DOHH2 (cell line): ENCODE measurements around the gene HORMAD2.
A peak's percentile ranks its signal among the peaks of the same experiment; 100 is the strongest.
"Not testable (repeated sequence)": the region's sequence is repeated elsewhere in the genome, so short reads cannot be mapped to it uniquely, and the experiment has no call there.

Experiments used
- H3F3A ChIP-seq: fragments of 200-600 bp; sonication (generic), shearing (Covaris generic); 2 replicates; pipeline ENCODE4 v1.6.0; 2016; ENCODE audit warnings: antibody characterized with exemption, mild to moderate bottlenecking; ENCODE audit not compliant: control insufficient read depth, insufficient read depth
- H3K27ac ChIP-seq: fragments of 200-600 bp; sonication (generic); 2 replicates; pipeline ENCODE4 v1.5.1; 2014; ENCODE audit warnings: low read depth, mild to moderate bottlenecking, low read length, moderate library complexity
- H3K27me3 ChIP-seq: fragments of 200-600 bp; sonication (generic); 2 replicates; pipeline ENCODE4 v1.6.1; 2014; ENCODE audit warnings: mild to moderate bottlenecking, low read length, mixed read lengths; ENCODE audit not compliant: control insufficient read depth
- H3K36me3 ChIP-seq: fragments of 200-600 bp; sonication (generic); 2 replicates; pipeline ENCODE4 v1.6.1; 2014; ENCODE audit warnings: mild to moderate bottlenecking, low read length, moderate library complexity, mixed read lengths; ENCODE audit not compliant: control insufficient read depth
- H3K4me1 ChIP-seq: fragments of 200-600 bp; sonication (generic); 2 replicates; pipeline ENCODE4 v1.6.1; 2014; ENCODE audit warnings: mild to moderate bottlenecking, low read length, mixed read lengths; ENCODE audit not compliant: control insufficient read depth
- H3K4me2 ChIP-seq: fragments of 200-600 bp; sonication (generic); 2 replicates; pipeline ENCODE4 v1.6.0; 2014; ENCODE audit warnings: mild to moderate bottlenecking, low read length, moderate library complexity
- H3K4me3 ChIP-seq: fragments of 200-600 bp; sonication (generic); 2 replicates; pipeline ENCODE4 v1.5.1; 2014; ENCODE audit warnings: mild to moderate bottlenecking, low read length, mixed read lengths
- H3K79me2 ChIP-seq: fragments of 200-600 bp; sonication (generic); 2 replicates; pipeline ENCODE4 v1.6.1; 2014; ENCODE audit warnings: mild to moderate bottlenecking, low read length, mixed read lengths; ENCODE audit not compliant: control insufficient read depth
- H3K9me2 ChIP-seq: fragments of 200-600 bp; sonication (generic); replicated peaks from 2 replicates; pipeline ENCODE4 v1.6.1; 2014; ENCODE audit warnings: mild to moderate bottlenecking, low read length, mixed read lengths; ENCODE audit not compliant: control insufficient read depth
- H3K9me3 ChIP-seq: fragments of 200-600 bp; sonication (generic); 2 replicates; pipeline ENCODE4 v1.6.1; 2014; ENCODE audit warnings: antibody characterized with exemption, low read length, mixed read lengths; ENCODE audit not compliant: control insufficient read depth, insufficient read depth
- H4K20me1 ChIP-seq: fragments of 200-600 bp; sonication (generic); 2 replicates; pipeline ENCODE4 v1.6.0; 2014; ENCODE audit warnings: low read depth, mild to moderate bottlenecking, antibody characterized with exemption, low read length, moderate library complexity; ENCODE audit not compliant: control insufficient read depth, insufficient read depth
- EZH2phosphoT487 ChIP-seq: fragments of 200-600 bp; sonication (generic); IDR thresholded peaks from 2 replicates; pipeline ENCODE4 v1.6.1; 2017; ENCODE audit warnings: borderline replicate concordance, mild to moderate bottlenecking, antibody characterized with exemption, low read length, moderate library complexity, mixed read lengths
- TF ChIP-seq, protein P1 (sequence below): fragments of 200-600 bp; sonication (generic); IDR thresholded peaks from one replicate; pipeline ENCODE4 v1.5.1; 2014; ENCODE audit warnings: antibody characterized with exemption, mild to moderate bottlenecking, low read depth, low read length; ENCODE audit not compliant: poor library complexity, severe bottlenecking

Gene HORMAD2

DNA sequence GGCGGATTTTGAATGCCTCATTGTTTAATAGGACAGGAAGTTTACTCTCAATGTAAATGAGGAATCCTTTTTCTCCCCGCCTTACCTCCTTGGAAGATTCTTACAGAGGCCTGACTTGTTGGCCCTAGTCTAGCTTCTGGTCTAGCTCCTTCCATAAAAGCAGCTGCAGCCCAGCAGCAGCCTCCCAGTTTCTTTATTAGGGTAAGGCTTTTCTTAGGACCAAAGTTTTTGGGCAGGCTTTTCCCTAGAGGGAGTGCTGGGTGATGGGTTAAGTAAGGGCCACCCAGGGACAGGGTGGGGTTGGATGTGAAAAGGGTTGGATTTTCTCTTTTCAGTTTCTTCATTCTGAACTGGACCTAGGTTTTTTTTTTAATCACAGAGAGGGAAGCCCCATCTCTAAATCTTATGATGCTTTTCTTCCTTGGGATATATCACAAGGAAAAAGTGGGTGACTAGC is 116.6 kb downstream of the HORMAD2 start:
- no peaks in the 10 kb centered on the region for H3K9me2 ChIP-seq
- H3K79me2 ChIP-seq, result no peaks in the 10 kb centered on the region
- no peak overlapping the region for H3K27ac ChIP-seq
- H3K27me3 ChIP-seq, result no peaks in the 10 kb centered on the region
- H3K9me3 ChIP-seq, result no peaks in the 10 kb centered on the region
- H3K4me2 ChIP-seq, result peak overlapping the region; percentile 46
- peak overlapping the region; percentile 14; the same call in 1 of the 2 replicates for H3K4me3 ChIP-seq
- no peaks in the 10 kb centered on the region for H3F3A ChIP-seq
- peaks cover 25% of the 10 kb centered on the region for H3K4me1 ChIP-seq
- H3K36me3 ChIP-seq, result no peaks in the 10 kb centered on the region
- H4K20me1 ChIP-seq, result no peaks in the 10 kb centered on the region
- TF ChIP-seq EZH2phosphoT487, result no peak
- TF ChIP-seq, protein P1, sequence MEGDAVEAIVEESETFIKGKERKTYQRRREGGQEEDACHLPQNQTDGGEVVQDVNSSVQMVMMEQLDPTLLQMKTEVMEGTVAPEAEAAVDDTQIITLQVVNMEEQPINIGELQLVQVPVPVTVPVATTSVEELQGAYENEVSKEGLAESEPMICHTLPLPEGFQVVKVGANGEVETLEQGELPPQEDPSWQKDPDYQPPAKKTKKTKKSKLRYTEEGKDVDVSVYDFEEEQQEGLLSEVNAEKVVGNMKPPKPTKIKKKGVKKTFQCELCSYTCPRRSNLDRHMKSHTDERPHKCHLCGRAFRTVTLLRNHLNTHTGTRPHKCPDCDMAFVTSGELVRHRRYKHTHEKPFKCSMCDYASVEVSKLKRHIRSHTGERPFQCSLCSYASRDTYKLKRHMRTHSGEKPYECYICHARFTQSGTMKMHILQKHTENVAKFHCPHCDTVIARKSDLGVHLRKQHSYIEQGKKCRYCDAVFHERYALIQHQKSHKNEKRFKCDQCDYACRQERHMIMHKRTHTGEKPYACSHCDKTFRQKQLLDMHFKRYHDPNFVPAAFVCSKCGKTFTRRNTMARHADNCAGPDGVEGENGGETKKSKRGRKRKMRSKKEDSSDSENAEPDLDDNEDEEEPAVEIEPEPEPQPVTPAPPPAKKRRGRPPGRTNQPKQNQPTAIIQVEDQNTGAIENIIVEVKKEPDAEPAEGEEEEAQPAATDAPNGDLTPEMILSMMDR, result no peak

DNA sequence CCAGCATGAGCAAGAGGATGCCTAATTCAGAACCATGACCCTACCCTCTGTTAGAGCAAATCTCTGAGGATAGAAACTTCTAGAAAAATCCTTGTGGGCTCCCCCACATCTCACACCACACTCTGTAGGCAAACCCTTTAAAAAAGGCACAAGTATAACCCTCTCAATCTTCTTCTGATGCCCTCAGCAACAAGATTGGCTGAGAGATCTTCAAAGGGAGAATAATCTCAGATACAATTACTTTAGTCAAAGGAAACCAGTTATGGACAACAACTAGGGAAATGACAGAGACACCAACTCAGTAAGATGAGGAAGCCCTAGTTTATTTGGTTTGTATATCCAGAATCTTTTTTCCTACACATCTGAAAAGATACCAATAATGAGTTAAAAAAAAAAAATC is 117.1 kb downstream of the HORMAD2 start:
- Histone ChIP-seq H3K27ac (no peak overlapping the region), H3K4me1 (peaks cover 20% of the 10 kb centered on the region)

DNA sequence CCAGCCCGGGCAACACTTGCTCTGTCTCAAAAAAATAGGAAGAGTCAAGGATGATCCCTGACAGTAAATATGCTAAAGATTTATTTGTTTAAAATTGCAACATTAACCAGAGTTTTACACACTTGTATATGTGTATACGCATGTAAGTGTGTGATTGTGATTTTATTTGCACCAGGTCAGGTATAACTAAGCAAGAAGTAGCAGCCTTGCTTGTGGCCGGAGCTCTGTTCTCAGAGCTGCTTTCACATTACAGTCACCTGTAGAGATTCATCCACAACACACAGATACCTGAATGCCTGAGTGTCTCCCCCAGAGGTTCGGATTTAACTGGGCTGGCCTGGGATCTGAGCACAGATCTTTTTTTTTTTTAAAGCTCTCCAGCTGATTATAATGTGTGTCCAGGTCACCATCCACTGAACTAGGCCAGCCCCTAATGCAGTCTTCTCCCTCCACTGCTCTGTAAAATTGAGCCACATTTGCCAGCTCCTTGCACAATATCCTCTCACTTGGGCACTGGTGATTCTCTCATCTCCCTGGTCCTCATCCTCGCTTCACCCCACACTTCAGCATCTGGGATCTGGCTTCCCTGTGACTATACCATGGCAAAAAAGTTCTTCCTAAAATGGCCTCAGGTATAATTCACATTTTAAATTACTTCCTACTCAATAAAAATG is 118.0 kb downstream of the HORMAD2 start:
- no peaks in the 10 kb centered on the region for H3K79me2 ChIP-seq
- peaks cover 14% of the 10 kb centered on the region for H3K4me1 ChIP-seq
- no peaks in the 10 kb centered on the region for H3F3A ChIP-seq
- H3K9me3 ChIP-seq, result no peaks in the 10 kb centered on the region
- no peak overlapping the region for H3K4me2 ChIP-seq
- H3K9me2 ChIP-seq, result no peaks in the 10 kb centered on the region
- no peaks in the 10 kb centered on the region for H3K27me3 ChIP-seq
- TF ChIP-seq, protein P1, result no peak
- no peak for TF ChIP-seq EZH2phosphoT487
- no peaks in the 10 kb centered on the region for H4K20me1 ChIP-seq
- no peak overlapping the region for H3K4me3 ChIP-seq
- no peak overlapping the region for H3K27ac ChIP-seq
- H3K36me3 ChIP-seq, result no peaks in the 10 kb centered on the region

More for the DNA sequence above, 117.1 kb downstream of the HORMAD2 start:
- H3K36me3 ChIP-seq, result no peaks in the 10 kb centered on the region
- H3K9me2 ChIP-seq, result no peaks in the 10 kb centered on the region
- H3F3A ChIP-seq, result no peaks in the 10 kb centered on the region
- no peaks in the 10 kb centered on the region for H3K27me3 ChIP-seq
- H3K4me2 ChIP-seq, result no peak overlapping the region
- H3K4me3 ChIP-seq, result no peak overlapping the region
- no peaks in the 10 kb centered on the region for H4K20me1 ChIP-seq
- H3K9me3 ChIP-seq, result no peaks in the 10 kb centered on the region
- no peaks in the 10 kb centered on the region for H3K79me2 ChIP-seq
- TF ChIP-seq EZH2phosphoT487, result no peak

DNA sequence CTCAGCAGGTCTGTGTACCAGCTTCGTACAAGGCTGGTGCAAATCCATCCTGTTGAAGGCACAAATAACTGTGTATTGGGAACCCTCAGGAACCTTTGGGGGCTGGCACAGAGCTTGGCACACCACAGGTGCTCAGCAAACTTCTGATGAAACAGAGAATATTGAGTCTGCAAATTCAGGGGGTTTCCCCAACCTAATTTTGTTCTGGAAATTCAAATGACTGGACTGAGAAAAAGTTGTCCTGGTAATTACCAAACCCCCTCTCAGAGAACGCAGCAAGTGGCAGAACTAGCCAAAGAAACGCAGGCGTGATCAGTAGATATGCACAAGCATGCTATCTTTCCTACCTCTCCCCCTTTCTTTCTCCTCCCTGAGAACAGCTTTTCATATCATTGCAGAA is 118.7 kb downstream of the HORMAD2 start:
- no peak overlapping the region for H3K4me2 ChIP-seq
- no peaks in the 10 kb centered on the region for H3K9me3 ChIP-seq
- H3K4me3 ChIP-seq, result no peak overlapping the region
- no peaks in the 10 kb centered on the region for H3K27me3 ChIP-seq
- H4K20me1 ChIP-seq, result no peaks in the 10 kb centered on the region
- H3K36me3 ChIP-seq, result no peaks in the 10 kb centered on the region
- no peaks in the 10 kb centered on the region for H3K79me2 ChIP-seq
- H3F3A ChIP-seq, result no peaks in the 10 kb centered on the region
- peaks cover 14% of the 10 kb centered on the region for H3K4me1 ChIP-seq
- no peaks in the 10 kb centered on the region for H3K9me2 ChIP-seq
- H3K27ac ChIP-seq, result no peak overlapping the region
- TF ChIP-seq EZH2phosphoT487, result no peak
- TF ChIP-seq, protein P1, result no peak

DNA sequence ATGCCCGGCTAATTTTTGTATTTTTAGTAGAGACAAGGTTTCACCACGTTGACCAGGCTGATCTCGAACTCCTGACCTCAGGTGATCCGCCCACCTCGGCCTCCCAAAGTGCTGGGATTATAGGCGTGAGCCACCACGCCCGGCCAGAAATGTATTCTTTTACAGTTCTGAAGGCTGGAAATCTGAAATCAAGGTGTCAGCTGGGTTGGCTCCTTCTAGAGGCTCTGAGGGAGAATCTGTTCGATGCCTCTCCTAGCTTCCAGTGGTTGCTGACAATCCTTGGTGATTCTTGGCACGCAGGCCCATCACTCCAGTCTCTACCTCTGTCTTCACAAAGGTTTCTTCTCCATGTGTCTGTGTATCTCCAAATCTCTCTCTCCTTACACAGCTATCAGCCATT is 120.6 kb downstream of the HORMAD2 start:
- peaks cover 13% of the 10 kb centered on the region for H3K4me1 ChIP-seq
- H3F3A ChIP-seq, H3K79me2 ChIP-seq, H3K9me2 ChIP-seq, H3K27me3 ChIP-seq, H4K20me1 ChIP-seq, H3K27ac ChIP-seq, H3K36me3 ChIP-seq, H3K4me2 ChIP-seq, H3K4me3 ChIP-seq, H3K9me3 ChIP-seq: not testable (repeated sequence)
